Right kidney (tissue), 1 donor: ENCODE measurements around the gene PAM16.

Experiments used
- DNase-seq: peaks from one replicate; pipeline ENCODE4 v3.0.0-alpha.2; 2016

PAM16 gene

GRCh38 chr16:4385066-4385788 is 34.1 kb upstream of the PAM16 start:
- no peak for DNase-seq

DNA sequence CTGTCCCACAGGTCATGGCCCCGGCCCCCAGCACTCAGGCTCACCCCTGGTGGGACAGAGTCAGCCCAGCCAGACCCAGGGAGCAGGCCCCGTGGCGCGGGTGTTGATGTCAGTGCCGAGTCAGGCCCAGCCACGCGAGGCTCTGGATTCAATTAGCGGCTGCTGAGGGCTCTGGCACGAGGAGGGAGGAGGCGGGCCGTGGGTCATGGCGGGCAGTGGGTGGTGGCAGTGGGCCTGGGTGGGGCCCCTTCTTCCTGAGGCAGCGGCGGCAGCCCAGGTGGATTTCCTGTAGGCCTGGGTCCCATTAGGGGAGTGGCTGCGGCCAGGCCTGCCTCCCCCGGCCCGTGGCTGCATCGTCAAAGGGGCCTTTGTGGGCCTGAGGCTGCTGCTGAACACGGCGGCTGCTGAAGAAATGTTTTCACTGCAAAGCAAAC is 33.4 kb upstream of the PAM16 start:
- no peak for DNase-seq

GRCh38 chr16:4383591-4384444 is 32.7 kb upstream of the PAM16 start:
- DNase-seq, result no peak

GRCh38 chr16:4382795-4383357 is 31.8 kb upstream of the PAM16 start:
- DNase-seq, result no peak

DNA sequence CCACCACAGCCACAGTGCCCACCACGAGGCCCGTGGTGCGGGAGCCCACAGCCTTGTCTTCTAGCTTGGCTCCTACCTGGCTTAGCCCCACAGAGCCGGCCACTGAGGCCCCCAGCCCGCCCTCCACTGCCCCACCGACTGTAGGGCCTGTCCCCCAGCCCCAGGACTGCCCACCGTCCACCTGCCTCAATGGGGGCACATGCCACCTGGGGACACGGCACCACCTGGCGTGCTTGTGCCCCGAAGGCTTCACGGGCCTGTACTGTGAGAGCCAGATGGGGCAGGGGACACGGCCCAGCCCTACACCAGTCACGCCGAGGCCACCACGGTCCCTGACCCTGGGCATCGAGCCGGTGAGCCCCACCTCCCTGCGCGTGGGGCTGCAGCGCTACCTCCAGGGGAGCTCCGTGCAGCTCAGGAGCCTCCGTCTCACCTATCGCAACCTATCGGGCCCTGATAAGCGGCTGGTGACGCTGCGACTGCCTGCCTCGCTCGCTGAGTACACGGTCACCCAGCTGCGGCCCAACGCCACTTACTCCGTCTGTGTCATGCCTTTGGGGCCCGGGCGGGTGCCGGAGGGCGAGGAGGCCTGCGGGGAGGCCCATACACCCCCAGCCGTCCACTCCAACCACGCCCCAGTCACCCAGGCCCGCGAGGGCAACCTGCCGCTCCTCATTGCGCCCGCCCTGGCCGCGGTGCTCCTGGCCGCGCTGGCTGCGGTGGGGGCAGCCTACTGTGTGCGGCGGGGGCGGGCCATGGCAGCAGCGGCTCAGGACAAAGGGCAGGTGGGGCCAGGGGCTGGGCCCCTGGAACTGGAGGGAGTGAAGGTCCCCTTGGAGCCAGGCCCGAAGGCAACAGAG is 31.0 kb upstream of the PAM16 start:
- no peak for DNase-seq

DNA sequence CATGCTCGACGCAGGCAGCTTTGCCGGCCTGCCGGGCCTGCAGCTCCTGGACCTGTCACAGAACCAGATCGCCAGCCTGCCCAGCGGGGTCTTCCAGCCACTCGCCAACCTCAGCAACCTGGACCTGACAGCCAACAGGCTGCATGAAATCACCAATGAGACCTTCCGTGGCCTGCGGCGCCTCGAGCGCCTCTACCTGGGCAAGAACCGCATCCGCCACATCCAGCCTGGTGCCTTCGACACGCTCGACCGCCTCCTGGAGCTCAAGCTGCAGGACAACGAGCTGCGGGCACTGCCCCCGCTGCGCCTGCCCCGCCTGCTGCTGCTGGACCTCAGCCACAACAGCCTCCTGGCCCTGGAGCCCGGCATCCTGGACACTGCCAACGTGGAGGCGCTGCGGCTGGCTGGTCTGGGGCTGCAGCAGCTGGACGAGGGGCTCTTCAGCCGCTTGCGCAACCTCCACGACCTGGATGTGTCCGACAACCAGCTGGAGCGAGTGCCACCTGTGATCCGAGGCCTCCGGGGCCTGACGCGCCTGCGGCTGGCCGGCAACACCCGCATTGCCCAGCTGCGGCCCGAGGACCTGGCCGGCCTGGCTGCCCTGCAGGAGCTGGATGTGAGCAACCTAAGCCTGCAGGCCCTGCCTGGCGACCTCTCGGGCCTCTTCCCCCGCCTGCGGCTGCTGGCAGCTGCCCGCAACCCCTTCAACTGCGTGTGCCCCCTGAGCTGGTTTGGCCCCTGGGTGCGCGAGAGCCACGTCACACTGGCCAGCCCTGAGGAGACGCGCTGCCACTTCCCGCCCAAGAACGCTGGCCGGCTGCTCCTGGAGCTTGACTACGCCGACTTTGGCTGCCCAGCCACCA is 30.2 kb upstream of the PAM16 start:
- DNase-seq, result no peak

GRCh38 chr16:4380119-4381063 is 29.3 kb upstream of the PAM16 start:
- DNase-seq, result peak; percentile 70

GRCh38 chr16:4378999-4379690 is 28.0 kb upstream of the PAM16 start:
- DNase-seq, result no peak

- peak; percentile 30 for DNase-seq
These were observed 27.1 kb upstream of the PAM16 start for GRCh38 chr16:4378161-4378666.

DNA sequence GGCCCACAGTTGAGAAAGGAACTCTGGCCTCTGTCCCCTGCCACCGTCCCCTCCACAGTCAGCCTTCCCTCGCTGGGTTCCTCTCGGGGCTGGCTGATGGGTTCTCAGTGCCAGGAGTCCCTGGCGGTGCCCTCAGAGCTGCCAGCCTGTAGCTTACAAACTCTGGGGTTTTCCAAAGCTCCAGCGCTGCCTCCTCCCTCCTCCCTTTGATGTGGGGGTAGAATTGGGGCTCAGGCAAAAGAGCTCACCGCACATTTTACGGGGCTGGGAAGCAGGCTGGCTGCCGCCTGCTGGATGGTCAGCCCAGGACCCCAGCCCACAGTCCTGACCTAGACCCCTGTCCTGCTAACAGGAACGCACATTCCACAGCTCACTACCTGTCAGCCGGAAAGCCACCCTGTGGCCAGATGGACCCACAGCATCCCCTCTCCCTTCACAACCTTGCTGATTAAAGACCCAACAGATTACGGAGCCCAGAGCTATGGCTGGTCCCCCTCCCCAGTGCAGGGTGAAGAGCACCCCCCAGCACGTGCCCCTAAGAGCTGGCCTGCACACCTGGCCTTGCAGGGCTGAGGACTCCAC is 26.5 kb upstream of the PAM16 start:
- peak; percentile 59 for DNase-seq

DNA sequence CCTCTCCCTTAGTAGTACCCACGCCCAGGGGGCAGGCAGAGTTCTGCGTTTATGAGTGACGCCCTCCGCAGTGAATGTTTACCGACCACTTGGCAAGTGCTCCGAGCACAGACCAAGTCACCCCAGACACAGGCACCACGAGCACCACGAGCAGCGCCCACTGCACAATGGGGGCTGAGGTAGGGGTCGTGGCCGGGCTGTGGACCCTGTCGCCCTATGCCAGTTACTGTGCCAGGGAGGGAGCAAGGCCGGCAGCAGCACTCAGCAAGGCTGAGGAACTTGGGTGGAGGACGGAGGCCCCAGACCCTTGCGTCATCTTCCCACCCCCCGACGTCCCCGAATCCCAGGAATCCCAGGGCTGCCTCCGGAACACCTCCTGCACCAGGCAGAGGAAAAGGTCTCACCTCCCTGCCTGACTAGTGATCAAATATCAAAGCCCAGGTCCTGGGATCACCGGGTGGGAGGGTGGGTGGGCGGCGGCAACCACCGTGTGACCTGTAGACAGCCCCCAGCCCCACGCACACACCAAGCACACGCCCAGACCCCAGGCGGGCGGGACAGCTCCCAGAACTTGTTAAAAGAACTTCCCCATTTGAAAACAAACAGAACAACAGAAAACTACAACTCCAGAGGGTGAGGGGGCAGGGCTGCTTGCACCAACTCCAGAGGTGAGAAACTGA is 25.9 kb upstream of the PAM16 start:
- DNase-seq, result no peak

GRCh38 chr16:4376126-4376892 is 25.2 kb upstream of the PAM16 start:
- no peak for DNase-seq

- DNase-seq, result no peak
These were observed 24.6 kb upstream of the PAM16 start for GRCh38 chr16:4375717-4376116.

DNA sequence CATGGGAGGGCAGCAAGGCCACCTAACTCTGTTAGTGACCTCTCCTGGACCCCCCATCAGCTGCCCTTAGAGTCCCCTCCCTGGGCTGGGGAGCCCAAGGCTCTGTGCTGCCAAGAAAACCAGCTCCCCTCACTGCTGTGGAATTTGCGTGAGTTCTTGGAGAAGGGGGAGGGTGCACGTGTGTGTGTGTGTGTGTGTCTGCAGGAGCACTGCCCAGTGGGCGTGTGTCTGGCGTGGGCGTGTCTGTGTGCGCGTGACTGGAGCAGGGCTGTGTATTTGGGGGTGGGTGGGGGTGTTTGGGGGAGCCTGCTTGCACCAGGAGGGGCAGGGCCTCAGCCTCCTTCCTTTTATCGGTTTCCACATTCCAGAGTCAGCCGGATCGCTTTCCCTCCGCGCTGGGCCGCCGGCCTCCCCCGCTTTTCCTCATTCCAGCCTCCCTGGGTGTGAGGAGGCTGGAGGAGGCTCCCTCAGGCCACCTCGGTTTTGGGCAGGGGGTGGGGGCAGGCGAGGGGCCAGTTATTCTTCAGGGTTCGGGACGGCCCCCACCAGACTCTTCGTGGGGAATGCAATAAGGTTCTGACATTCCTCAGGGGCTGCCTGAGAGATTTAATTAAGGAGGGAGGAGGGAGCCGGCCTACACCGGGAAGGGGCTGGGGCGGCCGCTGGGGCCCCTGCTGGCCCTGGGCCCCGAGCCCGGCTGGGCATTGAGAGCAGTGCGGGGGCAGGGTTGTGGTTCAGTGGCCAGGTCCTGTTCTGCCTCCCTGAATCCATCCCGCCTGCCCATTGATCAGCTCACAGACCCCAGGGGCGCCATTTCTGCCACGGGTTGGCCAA is 23.0 kb upstream of the PAM16 start:
- peak; percentile 76 for DNase-seq

DNA sequence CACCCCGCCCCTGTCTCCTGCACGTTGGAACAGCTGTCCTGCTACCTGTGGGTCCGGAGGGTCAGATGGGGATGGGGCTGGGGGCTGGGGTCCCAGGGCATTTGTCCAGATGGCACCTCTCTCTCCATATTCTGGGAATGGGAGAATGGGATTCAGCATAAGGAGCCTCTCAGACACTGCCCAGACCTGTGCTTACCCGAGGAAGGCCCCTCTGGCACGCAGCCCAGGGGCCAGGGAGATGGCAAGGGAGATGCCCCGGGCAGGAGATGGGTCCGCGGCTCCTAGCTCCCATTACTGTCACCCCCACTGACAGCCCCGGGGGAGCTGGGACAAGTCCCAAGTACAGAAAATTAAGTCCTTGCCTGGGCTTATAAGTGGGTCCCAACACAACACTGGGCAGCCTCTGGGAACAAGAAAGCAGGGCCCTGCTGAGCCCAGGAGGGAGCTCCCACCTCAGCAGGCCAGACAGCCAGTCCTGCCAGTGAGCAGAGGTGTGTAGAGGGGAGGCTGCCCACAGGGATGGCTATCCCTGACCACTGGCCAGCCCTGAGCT is 22.3 kb upstream of the PAM16 start:
- no peak for DNase-seq
